Gastroesophageal sphincter (tissue), 4 donors: ENCODE measurements around the gene CHST8. TPM values are rescaled to one million over a fixed set of nuclear protein-coding genes. Genes with fewer than 3 reads are reported as not detected.

Experiments
- ATAC-seq: fragments of 150-250 bp; one replicate; pipeline ENCODE4 v1.9.1; 2016; ENCODE audit warnings: mild to moderate bottlenecking, moderate library complexity
- H3K27ac ChIP-seq, 4 donors: fragments of 200-600 bp; sonication (generic) in 3 of 4; 1 replicate in 3 of 4; 2 replicates in 1 of 4; pipeline ENCODE4 v1.5.1; 2016 to 2019
- H3K27me3 ChIP-seq: fragments of 200-600 bp; sonication (generic); one replicate; pipeline ENCODE4 v1.5.1; 2019
- H3K36me3 ChIP-seq, 2 donors: fragments of 200-600 bp; sonication (generic); one replicate each; pipeline ENCODE4 v1.5.1; 2019; ENCODE audit warnings: control low read depth in 1 of 2
- H3K4me1 ChIP-seq, 3 donors: fragments of 200-600 bp; sonication (generic); 1 replicate in 2 of 3; 2 replicates in 1 of 3; pipeline ENCODE4 v1.5.1; 2016 to 2019; ENCODE audit warnings: control low read depth in 2 of 3
- H3K4me3 ChIP-seq, 2 donors: fragments of 200-600 bp; sonication (generic); one replicate each; pipeline ENCODE4 v1.5.1; 2019; ENCODE audit warnings: mild to moderate bottlenecking in 1 of 2, moderate library complexity in 1 of 2
- H3K9me3 ChIP-seq, 3 donors: fragments of 200-600 bp; sonication (generic); one replicate each; pipeline ENCODE4 v1.5.1; 2017 to 2019; ENCODE audit warnings: control low read depth in 2 of 3
- EP300 ChIP-seq: sonication (generic); formaldehyde crosslinking; IDR thresholded peaks from one replicate; pipeline ENCODE4 v1.6.1; 2017; ENCODE audit warnings: antibody characterized with exemption, mild to moderate bottlenecking
- POLR2A ChIP-seq, 2 donors: fragments of 450-650 bp; IDR thresholded peaks; one replicate each; pipeline ENCODE4 v1.6.1; 2017; ENCODE audit warnings: antibody characterized with exemption in 2 of 2, mild to moderate bottlenecking in 2 of 2, moderate library complexity in 1 of 2
- POLR2AphosphoS5 ChIP-seq: sonication (generic); formaldehyde crosslinking; IDR thresholded peaks from one replicate; pipeline ENCODE4 v1.6.1; 2017; ENCODE audit warnings: antibody characterized with exemption
- WGBS, 2 donors: methylation state at CpG; one replicate each; pipeline ENCODE4 v1.1.5; 2018; ENCODE audit warnings: low coverage in 1 of 2; 5-methylcytosine and 5-hydroxymethylcytosine counted together
- total RNA-seq, 4 donors: library from RNA; depleted of rRNA; stranded (reverse); fragments of >200 nt; gene quantifications; one replicate each; pipeline ENCODE4 v1.1.0, GENCODE V29; 2016
- TF ChIP-seq, protein P1 (sequence below), 4 experiments: fragments of 200-600 bp in 2 of 4; fragments of 450-650 bp in 2 of 4; sonication (generic) in 1 of 4; IDR thresholded peaks; one replicate each; pipeline ENCODE4 v1.5.1; 2017 to 2019; ENCODE audit warnings: antibody characterized with exemption in 4 of 4, mild to moderate bottlenecking in 2 of 4, moderate library complexity in 2 of 4

CHST8 gene
- total RNA-seq, 4 donors from 2014 or later: 0.16 to 0.66 (median 0.54) TPM; not detected in 1

DNA sequence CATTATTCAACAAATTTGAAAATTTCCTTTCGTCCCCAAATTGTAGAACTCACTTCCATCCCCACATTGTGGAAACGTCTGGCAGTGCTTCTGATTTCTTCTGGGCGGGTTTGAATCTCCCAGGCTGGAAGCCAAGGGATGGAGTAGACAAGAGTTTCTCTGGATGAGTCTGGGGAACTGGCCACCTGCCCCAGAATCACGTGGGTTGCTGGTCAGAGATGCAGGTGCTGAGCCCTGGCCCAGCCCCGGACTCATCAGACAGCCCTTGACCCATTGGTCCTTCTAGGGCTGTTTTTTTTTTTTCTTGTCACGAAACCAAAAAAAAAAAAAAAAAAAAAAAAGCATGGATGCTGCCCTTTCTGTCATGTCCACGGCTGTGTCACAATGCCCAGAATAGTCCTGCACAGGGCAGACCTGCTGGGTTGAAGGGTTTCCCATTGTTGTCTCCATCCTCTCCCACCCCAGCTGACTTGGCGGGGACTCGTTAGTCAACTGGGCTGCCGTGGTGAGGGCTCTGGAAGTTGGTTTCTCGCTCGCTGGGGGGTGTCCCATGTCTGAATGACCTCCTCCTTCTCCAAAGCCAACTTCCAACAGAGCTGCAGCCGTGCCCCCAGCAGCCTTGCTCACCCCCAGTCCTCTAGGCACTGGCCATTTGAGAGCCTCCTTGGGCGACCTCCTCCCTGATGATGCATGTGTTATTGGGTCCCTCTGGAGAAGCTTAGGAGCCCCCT, 12.8 kb downstream of the CHST8 start:
- H3K27ac ChIP-seq: no peak overlapping the region
- H3K27me3 ChIP-seq: peaks cover 85% of the 10 kb centered on the region
- ATAC-seq: no peak
- no peak for TF ChIP-seq EP300
- no peak for TF ChIP-seq POLR2A (IDR thresholded peaks at IDR 0.05)
- TF ChIP-seq, protein P1, sequence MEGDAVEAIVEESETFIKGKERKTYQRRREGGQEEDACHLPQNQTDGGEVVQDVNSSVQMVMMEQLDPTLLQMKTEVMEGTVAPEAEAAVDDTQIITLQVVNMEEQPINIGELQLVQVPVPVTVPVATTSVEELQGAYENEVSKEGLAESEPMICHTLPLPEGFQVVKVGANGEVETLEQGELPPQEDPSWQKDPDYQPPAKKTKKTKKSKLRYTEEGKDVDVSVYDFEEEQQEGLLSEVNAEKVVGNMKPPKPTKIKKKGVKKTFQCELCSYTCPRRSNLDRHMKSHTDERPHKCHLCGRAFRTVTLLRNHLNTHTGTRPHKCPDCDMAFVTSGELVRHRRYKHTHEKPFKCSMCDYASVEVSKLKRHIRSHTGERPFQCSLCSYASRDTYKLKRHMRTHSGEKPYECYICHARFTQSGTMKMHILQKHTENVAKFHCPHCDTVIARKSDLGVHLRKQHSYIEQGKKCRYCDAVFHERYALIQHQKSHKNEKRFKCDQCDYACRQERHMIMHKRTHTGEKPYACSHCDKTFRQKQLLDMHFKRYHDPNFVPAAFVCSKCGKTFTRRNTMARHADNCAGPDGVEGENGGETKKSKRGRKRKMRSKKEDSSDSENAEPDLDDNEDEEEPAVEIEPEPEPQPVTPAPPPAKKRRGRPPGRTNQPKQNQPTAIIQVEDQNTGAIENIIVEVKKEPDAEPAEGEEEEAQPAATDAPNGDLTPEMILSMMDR (IDR thresholded peaks at IDR 0.05): no peak
- no peak for TF ChIP-seq POLR2AphosphoS5
- H3K36me3 ChIP-seq: no peaks in the 10 kb centered on the region
- H3K9me3 ChIP-seq: no peaks in the 10 kb centered on the region
- H3K4me3 ChIP-seq: no peak overlapping the region
- WGBS, 2 donors: 65 to 69% methylated on average over 4 to 5 of the region's 14 CpGs
- no peaks in the 10 kb centered on the region for H3K4me1 ChIP-seq

DNA sequence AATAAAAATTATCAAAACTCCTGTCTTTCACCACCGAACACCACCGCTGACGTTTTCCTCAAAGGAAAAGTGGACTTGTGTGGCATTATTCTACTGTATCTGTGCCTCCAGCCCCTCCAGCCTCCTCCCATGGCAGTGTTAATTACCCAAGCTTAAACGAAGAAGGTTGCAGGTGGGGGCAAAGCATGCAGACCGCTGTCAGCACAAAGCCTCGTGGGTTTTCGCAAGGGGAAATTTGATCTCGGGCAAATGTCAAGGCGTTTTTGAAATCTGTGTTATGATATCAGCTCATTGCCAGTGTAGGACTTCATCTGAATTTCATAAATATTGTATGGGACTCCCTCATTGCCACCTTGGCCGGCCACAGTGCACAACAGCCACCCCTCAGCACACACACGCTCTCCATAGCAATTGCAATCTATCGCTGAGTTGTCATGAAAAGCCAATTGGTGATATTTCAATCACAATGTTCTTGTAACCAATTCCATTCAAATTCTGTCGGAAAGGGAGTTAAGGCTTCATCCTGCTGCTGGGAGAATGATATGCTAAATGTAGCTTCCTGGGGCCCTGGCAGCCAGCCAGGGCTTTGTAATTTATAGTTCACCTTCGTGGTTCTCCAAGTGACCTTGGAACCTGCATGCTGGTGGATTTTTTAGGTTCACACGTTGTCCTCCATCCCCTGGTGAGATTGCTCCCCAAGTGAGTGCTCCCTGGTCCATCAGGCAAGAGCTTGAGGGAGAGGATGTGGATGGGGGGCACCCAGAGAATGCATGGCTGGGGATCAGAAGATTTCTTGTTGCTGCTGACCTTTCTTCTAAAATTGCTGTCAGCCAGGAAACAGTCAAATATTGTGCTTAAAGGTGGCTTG, 16.6 kb downstream of the CHST8 start:
- Histone ChIP-seq H3K36me3 (no peaks in the 10 kb centered on the region), H3K27ac (no peak overlapping the region), H3K27me3 (peaks cover 87% of the 10 kb centered on the region), H3K4me3 (no peak overlapping the region), H3K9me3 (no peaks in the 10 kb centered on the region), H3K4me1 (no peaks in the 10 kb centered on the region)
- no peak for TF ChIP-seq POLR2A (IDR thresholded peaks at IDR 0.05)
- TF ChIP-seq, protein P1 (IDR thresholded peaks at IDR 0.05): no peak
- no peak for TF ChIP-seq EP300
- TF ChIP-seq POLR2AphosphoS5: no peak
- no peak for ATAC-seq
- 5 to 22% methylated on average over 2 to 12 of the region's 15 CpGs for WGBS, 2 donors

DNA sequence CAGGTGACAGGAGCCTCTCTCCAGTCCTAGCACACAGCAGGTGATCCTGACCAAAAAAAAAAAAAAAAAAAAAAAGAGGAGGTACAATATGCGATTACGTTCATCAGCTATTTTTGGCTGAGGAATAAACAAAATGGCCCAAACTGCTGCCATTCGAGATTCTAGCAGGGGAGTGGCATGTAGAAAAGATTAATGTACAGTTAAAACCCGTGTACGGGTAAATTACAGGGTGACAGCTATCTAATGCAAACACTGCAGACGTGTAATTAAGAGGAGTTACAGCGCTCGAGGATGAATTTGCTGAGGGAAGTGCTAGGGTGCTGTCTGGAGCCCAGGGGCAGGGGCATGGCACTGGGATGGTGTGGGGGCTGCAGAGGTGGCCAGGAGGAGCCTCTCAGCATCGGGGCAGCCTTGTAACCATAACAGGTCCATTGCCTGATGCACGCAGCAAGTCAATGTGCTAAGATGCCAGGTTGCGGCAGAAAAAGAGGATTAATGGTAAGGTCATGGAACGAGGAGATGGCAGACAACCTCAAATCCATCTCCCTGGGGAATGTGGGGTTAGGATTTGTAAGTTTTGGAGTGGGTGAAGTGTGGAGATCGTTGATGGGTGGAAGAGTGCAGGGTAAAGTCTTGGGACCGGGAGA, 17.4 kb downstream of the CHST8 start:
- Histone ChIP-seq H3K4me3 (no peak overlapping the region), H3K27me3 (peaks cover 81% of the 10 kb centered on the region), H3K9me3 (no peaks in the 10 kb centered on the region), H3K36me3 (no peaks in the 10 kb centered on the region), H3K27ac (no peak overlapping the region), H3K4me1 (no peaks in the 10 kb centered on the region)
- TF ChIP-seq POLR2A (IDR thresholded peaks at IDR 0.05) (no peak), POLR2AphosphoS5 (no peak), EP300 (no peak)
- TF ChIP-seq, protein P1 (IDR thresholded peaks at IDR 0.05): no peak
- ATAC-seq: no peak
- WGBS, 2 donors: 30% methylated on average over 11 to 14 of the region's 14 CpGs

DNA sequence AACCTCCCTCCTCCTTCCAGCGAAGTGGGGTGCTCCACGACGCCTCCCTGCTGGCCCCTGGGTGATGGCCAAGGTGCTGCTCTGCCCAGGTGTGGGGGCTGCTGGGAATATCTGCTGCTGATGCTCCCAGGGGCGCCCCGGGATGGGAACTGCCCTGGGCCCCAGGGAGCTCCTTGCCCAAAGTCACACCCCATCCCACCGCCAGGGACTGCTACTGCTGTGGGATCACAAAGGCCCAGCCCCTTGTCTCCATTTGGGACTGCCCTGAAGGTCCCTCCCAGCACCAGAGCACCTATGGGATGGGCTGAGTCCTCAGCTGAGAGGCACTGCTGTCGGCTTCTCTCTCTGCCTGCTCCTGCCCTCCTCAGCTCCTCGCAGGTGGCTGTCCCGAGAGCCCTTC, 19.0 kb downstream of the CHST8 start:
- no peak for ATAC-seq
- Histone ChIP-seq H3K9me3 (no peaks in the 10 kb centered on the region), H3K27me3 (peaks cover 79% of the 10 kb centered on the region), H3K36me3 (no peaks in the 10 kb centered on the region), H3K27ac (no peak overlapping the region), H3K4me1 (no peaks in the 10 kb centered on the region), H3K4me3 (no peak overlapping the region)
- TF ChIP-seq POLR2AphosphoS5 (no peak), POLR2A (IDR thresholded peaks at IDR 0.05) (no peak)
- WGBS, 2 donors: 51% methylated on average over 2 of the region's 9 CpGs; no CpG with 5 or more reads in 1 of the 2 donors

DNA sequence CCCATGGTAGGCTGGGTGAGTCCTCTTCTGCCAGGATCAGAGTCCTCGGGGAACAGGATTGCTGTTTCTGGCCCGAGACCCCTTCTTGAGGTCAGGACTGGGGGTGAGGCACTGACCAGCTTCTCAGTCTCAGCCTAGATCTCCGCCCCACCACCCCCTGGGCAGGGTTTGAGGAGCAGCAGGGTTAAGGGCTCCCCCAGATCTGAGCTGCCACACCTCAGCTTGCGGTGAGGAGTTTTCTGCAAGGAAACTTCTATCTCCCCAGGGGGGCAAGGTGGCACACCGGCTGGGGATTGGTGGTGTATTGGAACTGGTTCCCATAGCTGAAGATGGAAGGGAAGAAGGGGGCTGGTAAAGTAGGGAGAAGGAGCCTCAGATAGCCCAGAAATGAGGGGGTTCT, 19.5 kb downstream of the CHST8 start:
- TF ChIP-seq POLR2AphosphoS5: no peak
- TF ChIP-seq EP300: no peak
- no peak for TF ChIP-seq POLR2A (IDR thresholded peaks at IDR 0.05)
- TF ChIP-seq, protein P1 (IDR thresholded peaks at IDR 0.05): no peak
- Histone ChIP-seq H3K36me3 (no peaks in the 10 kb centered on the region), H3K27ac (no peak overlapping the region), H3K4me3 (no peak overlapping the region), H3K27me3 (peaks cover 80% of the 10 kb centered on the region), H3K4me1 (no peaks in the 10 kb centered on the region), H3K9me3 (no peaks in the 10 kb centered on the region)
- ATAC-seq: no peak
- 90% methylated on average over 2 of the region's 5 CpGs; no CpG with 5 or more reads in 1 of the 2 donors for WGBS, 2 donors
